ENCODE data around the gene FAM83D.

Gene FAM83D, protein sequence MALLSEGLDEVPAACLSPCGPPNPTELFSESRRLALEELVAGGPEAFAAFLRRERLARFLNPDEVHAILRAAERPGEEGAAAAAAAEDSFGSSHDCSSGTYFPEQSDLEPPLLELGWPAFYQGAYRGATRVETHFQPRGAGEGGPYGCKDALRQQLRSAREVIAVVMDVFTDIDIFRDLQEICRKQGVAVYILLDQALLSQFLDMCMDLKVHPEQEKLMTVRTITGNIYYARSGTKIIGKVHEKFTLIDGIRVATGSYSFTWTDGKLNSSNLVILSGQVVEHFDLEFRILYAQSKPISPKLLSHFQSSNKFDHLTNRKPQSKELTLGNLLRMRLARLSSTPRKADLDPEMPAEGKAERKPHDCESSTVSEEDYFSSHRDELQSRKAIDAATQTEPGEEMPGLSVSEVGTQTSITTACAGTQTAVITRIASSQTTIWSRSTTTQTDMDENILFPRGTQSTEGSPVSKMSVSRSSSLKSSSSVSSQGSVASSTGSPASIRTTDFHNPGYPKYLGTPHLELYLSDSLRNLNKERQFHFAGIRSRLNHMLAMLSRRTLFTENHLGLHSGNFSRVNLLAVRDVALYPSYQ

DNA sequence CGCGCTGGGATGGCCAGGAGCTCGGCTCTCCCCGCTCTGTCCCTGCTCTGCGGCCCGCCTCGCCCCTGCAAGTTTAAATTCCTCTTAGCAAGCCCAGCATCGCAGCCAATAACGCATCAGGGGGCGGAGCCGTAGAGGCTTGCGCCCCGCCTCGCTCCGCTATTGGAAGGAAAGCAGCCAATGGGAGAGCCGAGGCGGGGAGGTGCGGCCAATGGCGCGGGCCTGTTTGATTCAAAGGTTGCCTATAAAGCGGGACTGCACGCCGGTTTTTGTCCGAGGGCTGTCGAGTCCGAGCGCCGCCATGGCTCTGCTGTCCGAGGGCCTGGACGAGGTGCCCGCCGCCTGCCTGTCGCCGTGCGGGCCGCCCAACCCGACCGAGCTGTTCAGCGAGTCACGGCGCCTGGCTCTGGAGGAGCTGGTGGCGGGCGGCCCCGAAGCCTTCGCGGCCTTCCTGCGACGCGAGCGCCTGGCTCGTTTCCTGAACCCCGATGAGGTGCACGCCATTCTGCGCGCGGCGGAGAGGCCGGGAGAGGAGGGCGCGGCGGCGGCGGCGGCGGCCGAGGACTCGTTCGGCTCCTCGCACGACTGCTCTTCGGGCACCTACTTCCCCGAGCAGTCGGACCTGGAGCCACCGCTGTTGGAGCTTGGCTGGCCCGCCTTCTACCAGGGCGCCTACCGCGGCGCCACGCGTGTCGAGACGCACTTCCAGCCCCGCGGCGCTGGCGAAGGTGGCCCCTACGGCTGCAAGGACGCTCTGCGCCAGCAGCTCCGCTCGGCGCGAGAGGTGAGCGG lies at the start of gene FAM83D:
Gene FAM83D (plus strand): TSS at position 276 of the 792 bp plus-strand sequence. CDS start 26 bp downstream, at position 302.
- peak within 1 kb of the TSS; percentile 99 for H3K4me3 ChIP-seq (ENCODE audit: low read length)
- H3K79me2 ChIP-seq (ENCODE audit: low read length) = peaks cover 51% of the 10 kb centered on the region
- TF ChIP-seq, protein P1, sequence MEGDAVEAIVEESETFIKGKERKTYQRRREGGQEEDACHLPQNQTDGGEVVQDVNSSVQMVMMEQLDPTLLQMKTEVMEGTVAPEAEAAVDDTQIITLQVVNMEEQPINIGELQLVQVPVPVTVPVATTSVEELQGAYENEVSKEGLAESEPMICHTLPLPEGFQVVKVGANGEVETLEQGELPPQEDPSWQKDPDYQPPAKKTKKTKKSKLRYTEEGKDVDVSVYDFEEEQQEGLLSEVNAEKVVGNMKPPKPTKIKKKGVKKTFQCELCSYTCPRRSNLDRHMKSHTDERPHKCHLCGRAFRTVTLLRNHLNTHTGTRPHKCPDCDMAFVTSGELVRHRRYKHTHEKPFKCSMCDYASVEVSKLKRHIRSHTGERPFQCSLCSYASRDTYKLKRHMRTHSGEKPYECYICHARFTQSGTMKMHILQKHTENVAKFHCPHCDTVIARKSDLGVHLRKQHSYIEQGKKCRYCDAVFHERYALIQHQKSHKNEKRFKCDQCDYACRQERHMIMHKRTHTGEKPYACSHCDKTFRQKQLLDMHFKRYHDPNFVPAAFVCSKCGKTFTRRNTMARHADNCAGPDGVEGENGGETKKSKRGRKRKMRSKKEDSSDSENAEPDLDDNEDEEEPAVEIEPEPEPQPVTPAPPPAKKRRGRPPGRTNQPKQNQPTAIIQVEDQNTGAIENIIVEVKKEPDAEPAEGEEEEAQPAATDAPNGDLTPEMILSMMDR (IDR thresholded peaks at IDR 0.05; ENCODE audit: low read length) = no peak
- TF ChIP-seq EZH2 (optimal IDR thresholded peaks at IDR 0.05; ENCODE audit: low read depth, low read length) (no peak), EZH2phosphoT487 (IDR thresholded peaks at IDR 0.05; ENCODE audit: low read length) (no peak)
- H3K9me2 ChIP-seq (replicated peaks; ENCODE audit: insufficient read depth, low read length) = no peaks in the 10 kb centered on the region
- H4K20me1 ChIP-seq (ENCODE audit: insufficient read depth, low read length) = no peaks in the 10 kb centered on the region
- no peak within 1 kb of the TSS; the same call in 1 of the 2 replicates for H3K27ac ChIP-seq (ENCODE audit: low read length)
- H3K4me1 ChIP-seq (ENCODE audit: low read length) = peaks cover 23% of the 10 kb centered on the region
- H2AFZ ChIP-seq (ENCODE audit: low read length) = peak within 1 kb of the TSS; percentile 61
- no peaks in the 10 kb centered on the region for H3K27me3 ChIP-seq (replicated peaks; ENCODE audit: insufficient read depth, low read length)
- peaks cover 22% of the 10 kb centered on the region for H3F3A ChIP-seq (ENCODE audit: insufficient read depth, low read length)
- DNase-seq = peak; percentile 99
- no peaks in the 10 kb centered on the region for H3K9me3 ChIP-seq (replicated peaks; ENCODE audit: insufficient read depth, low read length)
- H3K4me2 ChIP-seq (ENCODE audit: low read depth, low read length) = peak within 1 kb of the TSS; percentile 83
- H3K9ac ChIP-seq (ENCODE audit: low read length) = peak within 1 kb of the TSS; percentile 84
- no peaks in the 10 kb centered on the region for H3K36me3 ChIP-seq (replicated peaks; ENCODE audit: insufficient read depth, low read length)

DNA sequence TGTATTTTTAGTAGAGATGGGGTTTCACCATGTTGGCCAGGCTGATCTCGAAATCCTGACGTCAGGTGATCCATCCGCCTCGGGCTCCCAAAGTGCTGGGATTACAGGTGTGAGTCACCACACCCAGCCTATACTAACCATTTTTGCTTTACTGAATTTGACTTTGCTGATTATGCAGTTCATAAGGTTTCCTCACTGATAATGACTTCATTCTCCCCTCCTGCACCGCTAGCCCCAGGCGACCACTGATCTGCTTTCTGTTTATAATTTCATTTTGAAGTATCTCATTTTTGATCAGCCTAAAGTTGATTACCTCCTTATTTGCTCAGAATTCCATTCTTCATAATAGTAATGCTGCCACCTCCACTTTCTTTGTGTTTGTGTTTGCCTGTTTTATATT lies 48.7 kb upstream of the FAM83D start:
- Histone ChIP-seq H3K36me3 (replicated peaks; ENCODE audit: insufficient read depth, low read length) (0 out of 2 replicates have a peak, but pooled peaks cover 7% of the 10 kb centered on the region), H4K20me1 (ENCODE audit: insufficient read depth, low read length) (no peaks in the 10 kb centered on the region), H3K79me2 (ENCODE audit: low read length) (peaks cover 77% of the 10 kb centered on the region), H3K9ac (ENCODE audit: low read length) (no peak overlapping the region), H3K27me3 (replicated peaks; ENCODE audit: insufficient read depth, low read length) (no peaks in the 10 kb centered on the region), H2AFZ (ENCODE audit: low read length) (no peak overlapping the region), H3K9me3 (replicated peaks; ENCODE audit: insufficient read depth, low read length) (no peaks in the 10 kb centered on the region), H3K4me1 (ENCODE audit: low read length) (peaks cover 78% of the 10 kb centered on the region), H3K4me2 (ENCODE audit: low read depth, low read length) (no peak overlapping the region), H3K27ac (ENCODE audit: low read length) (no peak overlapping the region), H3K4me3 (ENCODE audit: low read length) (no peak overlapping the region), H3K9me2 (replicated peaks; ENCODE audit: insufficient read depth, low read length) (no peaks in the 10 kb centered on the region), H3F3A (ENCODE audit: insufficient read depth, low read length) (peaks cover 42% of the 10 kb centered on the region)
- TF ChIP-seq EZH2phosphoT487 (IDR thresholded peaks at IDR 0.05; ENCODE audit: low read length) = no peak
- no peak for TF ChIP-seq EZH2 (optimal IDR thresholded peaks at IDR 0.05; ENCODE audit: low read depth, low read length)
- TF ChIP-seq, protein P1 (IDR thresholded peaks at IDR 0.05; ENCODE audit: low read length) = no peak
- no peak for DNase-seq

DNA sequence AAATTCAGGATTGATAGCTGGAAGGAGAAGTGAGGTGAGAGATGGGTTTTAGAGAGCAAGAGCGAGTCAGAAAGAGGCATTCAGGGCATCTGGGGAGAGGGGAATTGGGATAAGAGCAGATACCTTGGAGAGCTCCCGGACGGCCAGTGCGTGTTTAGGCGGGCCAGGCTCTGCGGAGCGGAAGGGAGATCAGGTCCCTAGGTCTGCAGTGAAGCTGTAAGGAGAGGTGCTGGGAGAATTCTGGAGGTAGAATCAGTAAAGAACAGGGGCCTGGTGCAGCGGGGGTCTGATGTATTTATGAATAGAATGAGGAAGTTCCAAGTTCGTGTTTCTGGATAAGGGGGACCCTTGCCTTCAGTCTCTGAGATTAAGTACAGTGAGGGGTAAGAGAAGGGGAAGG lies 47.4 kb upstream of the FAM83D start:
- Histone ChIP-seq H3K4me2 (ENCODE audit: low read depth, low read length) (no peak overlapping the region), H3K27me3 (replicated peaks; ENCODE audit: insufficient read depth, low read length) (no peaks in the 10 kb centered on the region), H3K27ac (ENCODE audit: low read length) (no peak overlapping the region), H3K36me3 (replicated peaks; ENCODE audit: insufficient read depth, low read length) (0 out of 2 replicates have a peak, but pooled peaks cover 7% of the 10 kb centered on the region), H3F3A (ENCODE audit: insufficient read depth, low read length) (peaks cover 29% of the 10 kb centered on the region), H3K9me2 (replicated peaks; ENCODE audit: insufficient read depth, low read length) (no peaks in the 10 kb centered on the region), H4K20me1 (ENCODE audit: insufficient read depth, low read length) (no peaks in the 10 kb centered on the region), H3K79me2 (ENCODE audit: low read length) (peaks cover 86% of the 10 kb centered on the region), H3K4me1 (ENCODE audit: low read length) (peaks cover 68% of the 10 kb centered on the region), H3K9ac (ENCODE audit: low read length) (no peak overlapping the region), H3K9me3 (replicated peaks; ENCODE audit: insufficient read depth, low read length) (no peaks in the 10 kb centered on the region), H3K4me3 (ENCODE audit: low read length) (no peak overlapping the region), H2AFZ (ENCODE audit: low read length) (no peak overlapping the region)
- DNase-seq = no peak
- TF ChIP-seq EZH2 (optimal IDR thresholded peaks at IDR 0.05; ENCODE audit: low read depth, low read length) (no peak), EZH2phosphoT487 (IDR thresholded peaks at IDR 0.05; ENCODE audit: low read length) (no peak)
- TF ChIP-seq, protein P1 (IDR thresholded peaks at IDR 0.05; ENCODE audit: low read length) = no peak
